ENCODE data around the gene OPRD1.

DNA sequence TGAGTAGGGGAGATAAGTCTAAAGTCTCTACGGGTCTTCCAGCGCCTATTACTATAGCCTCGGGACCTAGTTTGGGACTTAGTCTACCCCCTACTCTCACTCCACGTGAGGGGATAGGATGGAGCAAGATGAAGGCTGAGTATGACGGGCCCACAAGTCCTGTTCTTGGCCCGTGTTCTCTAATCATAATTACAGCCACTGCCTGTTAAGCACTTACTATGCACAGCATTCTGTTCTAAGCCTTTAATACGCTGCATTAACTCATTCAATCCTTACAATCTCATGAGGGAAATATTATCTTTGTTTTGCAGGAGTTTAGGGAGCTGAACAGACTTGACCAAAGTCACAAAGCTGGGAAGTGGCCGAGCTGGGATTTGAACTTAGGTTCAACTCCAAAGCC, 78.5 kb downstream of the OPRD1 start:
- TF ChIP-seq ELF4 (IDR thresholded peaks at IDR 0.05) (no peak), L3MBTL2 (conservative IDR thresholded peaks at IDR 0.05) (no peak), SP1 (IDR thresholded peaks at IDR 0.05) (no peak), NFRKB (IDR thresholded peaks at IDR 0.05) (no peak), FOXM1 (IDR thresholded peaks at IDR 0.05; ENCODE audit: borderline replicate concordance) (no peak), SUZ12 (IDR thresholded peaks at IDR 0.05) (no peak)

All from HEK293T (cell line).